NCI-H1417 treated with DMSO at 0.1 percent for 48 hours (cell line): ENCODE measurements around the gene MINDY2.

Experiments used
- DNase-seq: peaks from one replicate; lab custom pipeline; 2025; lab: John Stamatoyannopoulos, UW

MINDY2 gene

GRCh38 chr15:58770857-58771620 lies at the start of gene MINDY2:
TSS of gene MINDY2 (plus strand) at chr15:58771302. CDS start at chr15:58771396, 94 bp downstream.
- peak; percentile 96 for DNase-seq

- DNase-seq = no peak
These were observed 46.6 kb upstream of the MINDY2 start for GRCh38 chr15:58724466-58724865.

DNA sequence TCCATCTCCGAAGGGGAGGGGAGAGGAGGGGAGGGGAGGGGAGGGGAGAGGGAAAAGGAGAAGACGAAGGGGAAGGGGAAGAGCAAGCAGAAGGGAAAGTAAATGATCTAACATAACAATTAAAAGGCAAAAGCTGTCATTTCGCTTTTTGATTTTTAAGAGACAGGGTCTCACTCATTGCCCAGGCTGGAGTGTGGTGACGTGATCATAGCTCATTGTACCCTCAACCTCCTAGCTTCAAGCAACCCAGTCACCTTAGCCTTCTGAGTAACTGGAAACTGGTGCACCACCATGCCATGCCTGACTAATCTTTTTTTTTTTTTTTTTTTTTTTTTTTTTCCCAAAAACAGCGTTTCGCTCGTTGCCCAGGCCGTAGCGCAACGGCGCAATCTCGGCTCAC lies 44.2 kb upstream of the MINDY2 start:
- DNase-seq = no peak

- no peak for DNase-seq
These were observed 39.2 kb upstream of the MINDY2 start for GRCh38 chr15:58731756-58732535.

- no peak for DNase-seq
These were observed 38.3 kb upstream of the MINDY2 start for GRCh38 chr15:58732625-58733363.

GRCh38 chr15:58734859-58735258 lies 36.2 kb upstream of the MINDY2 start:
- DNase-seq = no peak

- DNase-seq = no peak
These were observed 35.0 kb upstream of the MINDY2 start for GRCh38 chr15:58736018-58736643.

DNA sequence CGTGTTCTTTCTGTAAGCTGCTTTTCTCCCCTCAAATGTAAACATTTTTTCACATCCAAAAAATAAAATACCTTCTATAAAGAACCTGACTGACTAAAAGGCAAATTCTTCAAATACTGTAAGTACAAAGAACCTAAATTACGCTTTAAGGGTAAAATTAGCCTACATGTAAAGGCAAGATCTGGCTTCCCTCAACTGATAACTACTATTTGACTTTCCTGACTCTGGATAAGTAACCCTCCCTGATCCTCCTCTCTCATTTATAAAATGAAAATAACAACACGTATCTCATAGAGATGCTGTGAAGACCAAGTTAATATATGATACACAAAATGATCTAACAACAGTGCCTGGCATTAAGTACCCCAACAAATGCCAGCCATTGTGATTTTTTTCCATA lies 33.8 kb upstream of the MINDY2 start:
- DNase-seq = no peak

GRCh38 chr15:58738046-58738707 lies 32.9 kb upstream of the MINDY2 start:
- DNase-seq = no peak

- DNase-seq = no peak
These were observed 30.7 kb upstream of the MINDY2 start for GRCh38 chr15:58740436-58740835.

DNA sequence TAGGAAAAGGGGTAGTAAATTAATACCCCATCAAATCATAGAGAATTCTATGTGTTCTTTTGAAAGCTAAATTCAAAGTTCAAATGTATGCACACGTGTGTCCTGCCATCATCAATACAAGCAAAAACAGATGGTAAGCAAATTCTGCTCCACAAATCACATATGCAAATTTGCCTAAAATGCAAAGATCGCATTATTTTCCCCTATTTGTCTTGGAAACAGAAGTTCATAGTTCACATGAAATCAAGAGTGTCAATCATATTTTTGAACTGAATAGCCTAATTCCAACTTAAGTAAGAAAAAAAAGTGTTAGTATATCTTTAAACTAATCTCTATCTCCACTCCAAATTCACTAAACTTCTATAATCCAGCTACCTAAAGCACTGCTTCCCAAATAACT lies 30.1 kb upstream of the MINDY2 start:
- no peak for DNase-seq

DNA sequence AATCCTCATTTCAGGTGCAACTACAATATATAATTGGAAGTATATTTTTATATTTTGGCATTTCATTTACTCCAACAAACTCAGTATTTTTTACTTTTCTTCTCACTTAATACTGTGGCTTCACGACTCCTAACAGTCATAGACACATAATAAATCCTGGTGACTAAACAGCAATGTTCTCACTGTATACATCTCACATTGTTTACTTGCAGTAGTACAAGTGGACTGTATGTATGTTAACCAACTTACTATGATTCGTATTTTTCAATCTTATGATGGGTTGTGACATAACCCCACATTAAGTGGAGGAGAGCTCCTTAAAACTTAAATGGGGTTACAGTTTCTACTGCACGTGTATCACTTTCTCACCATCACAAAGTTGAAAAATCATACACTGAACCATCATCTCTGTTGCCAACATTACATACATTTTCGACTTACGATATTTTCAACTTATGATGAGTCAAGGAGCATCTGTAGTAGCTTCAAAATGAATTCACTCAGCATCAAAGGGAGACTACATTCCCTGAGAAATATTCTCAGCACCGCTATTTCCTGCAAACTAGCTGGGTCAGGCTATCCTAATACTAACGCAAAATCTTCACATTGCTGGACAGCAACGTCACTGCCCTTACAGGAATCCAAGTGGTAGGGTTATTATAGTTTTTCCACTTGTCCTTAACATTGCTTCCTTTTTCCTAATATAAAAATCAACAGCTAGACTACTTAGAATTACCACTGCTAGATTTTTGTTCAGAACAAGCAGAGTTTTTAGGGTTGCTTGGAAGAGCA lies 28.9 kb upstream of the MINDY2 start:
- no peak for DNase-seq

DNA sequence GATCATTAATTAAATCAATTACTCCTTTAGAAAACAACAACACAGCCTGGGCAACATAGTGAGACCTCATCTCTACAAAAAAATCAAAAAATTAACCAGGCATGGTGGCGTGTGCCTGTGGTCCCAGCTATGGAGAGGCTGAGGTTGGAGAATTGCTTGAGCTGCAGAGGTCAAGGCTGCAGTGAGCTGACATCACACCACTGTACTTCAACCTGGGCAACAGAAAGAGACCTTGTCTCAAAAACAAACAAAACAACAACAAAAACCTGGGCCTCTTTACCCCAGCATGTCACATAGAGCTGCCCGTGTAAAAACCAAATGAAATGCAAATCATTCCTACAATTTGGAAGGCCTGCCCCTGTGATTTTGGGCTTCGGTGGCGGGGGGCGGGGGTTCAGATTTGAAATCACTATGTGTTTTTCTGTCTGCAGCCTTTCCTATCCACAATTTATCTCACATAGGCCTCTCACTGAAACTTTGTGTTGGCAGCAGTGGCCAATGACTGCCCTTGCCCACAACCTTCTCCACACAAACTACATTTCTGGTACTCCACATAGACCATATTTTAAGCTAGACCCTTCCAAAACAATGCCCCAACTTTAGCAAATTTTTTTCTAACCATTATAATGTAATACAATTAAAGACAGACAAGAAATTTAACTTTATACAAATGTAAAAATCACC lies 28.1 kb upstream of the MINDY2 start:
- no peak for DNase-seq

GRCh38 chr15:58746174-58746573 lies 24.9 kb upstream of the MINDY2 start:
- DNase-seq = no peak

- DNase-seq = no peak
These were observed 22.9 kb upstream of the MINDY2 start for GRCh38 chr15:58748040-58748851.

DNA sequence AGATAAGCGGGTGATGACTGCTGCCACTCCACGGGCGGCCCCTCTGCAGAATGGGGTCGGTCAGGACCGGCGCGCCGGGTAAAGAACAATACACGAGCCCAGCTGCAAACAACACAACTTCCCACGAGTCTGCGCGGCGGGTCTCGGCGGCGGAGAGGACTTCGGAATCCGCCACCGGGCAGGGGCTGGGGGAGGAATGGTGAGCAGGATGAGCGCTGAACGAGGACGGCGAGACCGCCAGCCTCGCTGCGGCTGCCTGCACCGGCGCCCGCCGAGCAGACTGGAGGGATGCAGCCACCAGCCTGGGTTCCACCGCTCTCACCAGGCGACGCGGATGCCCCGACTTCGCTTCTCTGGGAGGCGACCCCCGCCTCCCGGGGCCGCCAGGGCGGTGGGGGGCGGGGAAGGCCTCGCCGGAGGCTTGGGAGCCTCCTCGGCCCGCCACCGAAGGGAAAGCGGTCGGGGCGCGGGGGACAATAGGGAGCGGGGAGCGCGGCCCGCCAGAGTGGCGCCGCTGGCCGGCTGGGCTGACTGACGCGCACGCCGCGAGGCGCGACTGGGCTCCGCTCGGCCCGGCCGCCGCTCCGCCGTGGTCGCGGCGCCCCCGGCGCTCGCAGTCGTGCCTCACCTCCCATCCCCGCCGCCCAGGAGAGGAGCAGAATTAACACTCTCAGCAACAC lies 22.1 kb upstream of the MINDY2 start:
- DNase-seq = no peak

DNA sequence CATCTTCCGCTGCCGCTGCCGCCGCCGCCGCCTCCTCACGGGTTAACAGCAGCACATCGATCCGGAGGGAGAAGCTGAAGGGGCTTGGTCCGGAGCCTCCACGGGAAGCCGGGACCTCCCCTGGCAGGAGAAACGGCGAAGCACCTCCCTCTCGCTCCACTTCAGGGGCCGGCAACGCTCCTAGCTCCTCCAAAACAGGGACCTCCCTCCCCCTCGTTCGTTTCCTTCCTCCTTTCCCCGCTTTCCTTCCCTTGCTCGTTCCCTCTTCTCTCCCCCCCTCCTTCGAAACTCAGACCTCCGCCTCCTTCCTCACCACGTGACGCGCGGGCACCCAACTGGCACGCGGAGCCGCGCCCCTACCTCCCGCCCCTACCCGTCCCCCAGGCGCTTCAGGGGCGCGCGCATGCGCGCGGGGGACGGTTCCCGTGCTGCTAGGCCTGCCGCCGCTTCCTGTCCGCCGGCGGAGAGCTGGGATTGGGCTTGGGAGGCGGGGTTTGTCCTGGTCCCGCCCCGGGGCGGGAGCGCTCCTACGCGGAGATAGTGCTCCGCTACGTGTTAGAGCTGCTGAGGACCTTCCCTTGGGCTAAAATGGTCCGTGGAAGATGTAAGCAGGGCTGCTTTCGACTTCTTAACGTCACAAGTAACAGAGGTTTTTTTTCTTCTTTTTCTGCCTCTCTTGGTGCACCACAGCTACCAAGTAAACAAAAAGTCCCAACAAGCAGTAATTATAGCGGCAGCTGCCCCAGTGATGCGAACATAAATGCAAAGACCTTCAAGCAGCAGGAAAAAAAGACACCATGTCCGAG lies 21.4 kb upstream of the MINDY2 start, which contains the start of gene ADAM10:
TSS of gene ADAM10 (minus strand) at position 176 of the 806 bp plus-strand sequence. CDS start at position 3, 173 bp downstream.
- peak; percentile 97 for DNase-seq

GRCh38 chr15:58752716-58753115 lies 18.4 kb upstream of the MINDY2 start:
- no peak for DNase-seq
